Femur (tissue), 1 donor: Measurements from ENCODE around the gene LPAR2.

ENCODE experiments used
- DNase-seq: peaks from one replicate; pipeline ENCODE4 v3.0.0-alpha.2; 2017

Gene LPAR2

GRCh38 chr19:19595171-19595701 is 32.8 kb downstream of the LPAR2 start:
- no peak for DNase-seq

DNA sequence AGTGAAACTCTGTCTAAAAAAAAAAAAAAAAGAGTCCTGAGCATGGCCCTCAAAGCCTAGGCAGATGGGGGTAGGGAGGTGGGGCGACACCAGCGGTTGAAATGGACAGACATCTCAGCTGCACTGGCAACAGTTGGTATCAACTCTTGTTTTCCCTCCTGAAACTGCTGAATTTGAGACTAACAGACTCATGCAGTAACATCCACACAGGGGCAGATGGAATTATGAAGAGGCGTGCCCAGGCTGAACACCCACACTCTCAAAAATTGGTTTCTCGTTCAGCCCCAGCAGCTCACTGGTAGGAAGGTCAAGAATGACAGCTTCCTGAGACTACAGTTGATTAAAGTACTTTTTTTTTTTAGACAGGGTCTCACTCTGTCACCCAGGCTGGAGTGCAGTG is 33.6 kb downstream of the LPAR2 start:
- no peak for DNase-seq

DNA sequence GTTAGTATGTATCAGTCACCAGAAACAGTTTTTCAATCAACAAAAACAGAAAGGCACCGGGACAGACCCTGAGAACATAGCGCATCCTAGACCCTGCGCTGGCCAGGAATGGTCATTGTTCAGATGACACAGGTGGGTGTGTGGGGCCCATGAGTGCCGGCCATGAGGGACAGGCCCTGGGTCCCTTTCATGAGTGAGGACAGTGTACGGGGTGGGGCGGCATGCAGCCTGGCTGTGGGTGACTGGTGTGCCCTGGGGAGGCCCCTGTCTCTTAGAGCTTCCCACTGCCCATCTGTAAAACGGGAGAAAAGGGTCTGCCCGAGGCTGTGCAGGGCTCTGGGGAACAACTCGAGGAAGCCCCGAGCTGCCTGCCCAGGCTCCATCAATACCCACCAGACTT is 35.3 kb downstream of the LPAR2 start:
- no peak for DNase-seq

DNA sequence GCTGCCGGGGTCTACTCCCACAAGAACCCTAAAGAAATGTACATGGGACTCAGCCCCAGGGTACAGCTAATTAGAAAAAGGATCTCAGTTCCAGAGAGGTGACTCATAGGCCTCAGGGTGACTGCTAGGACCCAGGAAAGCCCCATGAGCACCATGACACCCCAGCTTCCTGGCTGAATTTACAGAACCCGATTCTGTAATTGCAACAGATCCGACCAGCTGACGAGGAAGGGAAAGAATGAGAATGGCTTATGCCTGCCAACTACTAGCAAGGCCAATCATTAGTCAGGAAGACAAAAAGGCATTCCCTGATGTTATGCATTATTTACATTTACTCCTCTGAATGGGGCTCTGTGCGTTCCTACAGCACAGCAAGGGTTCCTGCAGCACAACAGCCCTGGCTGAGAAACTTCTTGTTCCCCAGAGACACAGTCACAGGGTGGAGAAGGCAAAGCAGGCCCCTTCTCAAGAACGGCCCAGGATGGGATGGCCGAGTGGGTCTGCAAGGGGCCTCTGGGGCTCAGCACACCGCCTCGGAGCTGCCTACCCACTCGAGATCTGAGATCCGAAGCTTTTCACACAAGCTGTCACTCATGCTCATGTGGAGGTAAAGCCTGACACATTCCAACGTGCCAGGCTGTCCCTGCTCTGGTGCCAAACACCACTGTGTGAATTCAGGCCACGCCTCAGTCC is 36.7 kb downstream of the LPAR2 start:
- peak; percentile 74 for DNase-seq

DNA sequence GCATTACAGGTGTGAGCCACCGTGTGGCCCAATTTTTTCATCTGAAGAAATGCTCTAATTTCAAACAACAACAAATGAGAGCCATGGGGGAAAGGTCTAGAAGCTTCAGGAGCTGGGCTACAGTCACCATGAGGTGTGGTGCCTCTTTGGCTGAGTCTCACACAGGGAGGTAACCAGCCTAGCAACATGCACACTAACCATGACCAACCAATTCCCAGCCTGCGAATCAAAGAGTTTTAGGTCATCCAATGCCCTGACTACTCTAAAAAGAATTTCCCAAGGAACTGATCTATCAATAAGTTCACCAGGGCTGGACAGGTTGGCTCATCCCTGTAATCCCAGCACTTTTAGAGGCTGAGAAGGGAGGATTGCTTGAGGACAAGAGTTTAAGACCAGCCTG is 39.5 kb downstream of the LPAR2 start:
- DNase-seq, result no peak

GRCh38 chr19:19587771-19588170 is 40.2 kb downstream of the LPAR2 start:
- DNase-seq, result no peak

DNA sequence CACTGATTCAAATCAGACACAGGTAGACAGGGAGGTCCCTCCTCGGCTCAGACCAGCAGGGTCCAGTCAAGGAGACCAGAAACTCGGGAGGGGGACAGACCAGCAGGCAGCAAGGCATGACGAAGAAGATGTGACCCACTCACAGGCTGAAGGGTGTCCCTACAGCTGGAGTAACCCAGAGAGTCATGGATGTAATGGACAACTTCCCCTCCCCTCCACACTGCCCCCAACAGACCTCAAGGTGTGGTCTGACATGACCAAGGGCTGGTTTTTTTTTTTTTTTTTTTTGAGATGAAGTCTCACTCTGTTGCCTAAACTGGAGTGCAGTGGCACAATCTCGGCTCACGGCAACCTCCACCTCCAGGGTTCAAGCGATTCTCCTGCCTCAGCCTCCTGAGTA is 43.7 kb downstream of the LPAR2 start:
- DNase-seq, result no peak

DNA sequence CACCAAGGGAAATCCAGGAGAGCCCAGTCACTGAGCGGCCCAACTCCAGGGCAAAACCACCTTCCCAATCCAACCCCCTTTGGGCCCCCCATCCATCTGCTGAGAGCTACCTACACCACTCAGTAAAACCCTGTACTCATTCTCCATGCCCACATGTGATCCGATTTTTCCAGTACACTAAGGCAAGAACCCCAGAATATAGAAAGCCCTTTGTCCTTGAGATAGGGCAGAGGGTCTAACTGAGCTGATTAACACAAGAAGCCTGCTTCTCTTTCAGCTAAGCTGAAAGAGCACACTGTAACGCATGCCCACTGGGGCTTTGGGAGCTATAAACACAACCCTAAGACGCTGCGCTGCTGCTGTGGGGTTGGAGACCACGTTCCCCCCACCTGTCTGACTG is 45.5 kb downstream of the LPAR2 start:
- no peak for DNase-seq

DNA sequence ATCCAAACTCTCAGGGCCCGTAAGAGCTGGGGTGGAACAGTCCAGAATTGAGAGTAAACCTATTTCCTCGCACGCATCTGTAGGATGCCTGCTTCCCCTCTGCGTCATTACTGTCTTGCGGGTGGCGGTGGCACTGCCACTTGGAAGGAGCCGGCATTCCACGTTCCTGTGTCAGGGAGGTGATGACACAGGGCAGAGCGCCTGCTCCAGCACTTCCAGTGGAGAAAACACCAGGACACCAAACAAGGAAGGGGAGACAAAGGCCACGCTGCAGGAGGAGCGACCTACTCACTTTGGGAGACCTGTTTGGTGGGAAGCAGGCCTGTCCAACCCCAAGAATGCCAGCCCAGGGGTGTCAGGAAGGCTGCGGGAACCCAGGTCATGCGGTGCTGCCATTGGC is 46.6 kb downstream of the LPAR2 start:
- DNase-seq, result no peak

GRCh38 chr19:19580418-19580817 is 47.6 kb downstream of the LPAR2 start:
- no peak for DNase-seq

GRCh38 chr19:19579533-19580361 is 48.3 kb downstream of the LPAR2 start:
- DNase-seq, result no peak

GRCh38 chr19:19578252-19578651 is 49.8 kb downstream of the LPAR2 start:
- DNase-seq, result no peak

DNA sequence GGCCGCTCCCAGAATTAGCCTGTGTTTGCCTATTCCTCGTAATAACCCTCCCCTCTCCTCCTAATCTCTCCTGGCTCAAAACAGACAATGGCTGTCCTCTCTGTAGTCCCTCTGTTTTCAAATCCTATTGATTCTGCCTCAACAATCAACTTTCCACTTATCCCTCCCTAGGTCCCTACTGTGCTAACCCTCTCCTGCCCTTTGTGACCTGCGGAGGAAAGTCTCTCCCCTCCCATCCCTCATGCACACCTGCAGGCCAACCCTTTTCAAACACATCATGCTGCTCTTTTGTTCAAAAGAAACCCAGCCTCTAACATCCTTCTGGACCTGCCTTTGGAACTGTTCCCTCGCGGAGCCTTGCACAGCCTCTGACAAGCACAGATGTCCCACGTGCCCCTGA is 52.6 kb downstream of the LPAR2 start:
- DNase-seq, result no peak
